Endodermal cell (in vitro differentiated cells): ENCODE data around the gene ALOX12. TPM values are rescaled to one million over a fixed set of nuclear protein-coding genes. Genes with fewer than 3 reads are reported as not detected.

Source experiments
- DNase-seq: peaks from one replicate; pipeline ENCODE4 v3.0.0-alpha.2; 2017
- H3K27ac ChIP-seq: 2 replicates; pipeline ENCODE4 v1.5.1; 2013; ENCODE audit warnings: mild to moderate bottlenecking, low read depth, low read length, moderate library complexity
- H3K27me3 ChIP-seq: 2 replicates; pipeline ENCODE4 v1.6.1; 2013; ENCODE audit warnings: mild to moderate bottlenecking, low read length, moderate library complexity; ENCODE audit not compliant: insufficient read depth, control insufficient read depth, poor library complexity, severe bottlenecking
- H3K36me3 ChIP-seq: 2 replicates; pipeline ENCODE4 v1.7.0; 2013; ENCODE audit warnings: mild to moderate bottlenecking, low read length, moderate library complexity; ENCODE audit not compliant: control insufficient read depth, insufficient read depth
- H3K4me1 ChIP-seq: one replicate; pipeline ENCODE4 v1.7.0; 2013; ENCODE audit warnings: low read length; ENCODE audit not compliant: control insufficient read depth, insufficient read depth
- H3K4me3 ChIP-seq: 2 replicates; pipeline ENCODE4 v1.5.1; 2013; ENCODE audit warnings: mild to moderate bottlenecking, low read length, moderate library complexity
- H3K9ac ChIP-seq: 2 replicates; pipeline ENCODE4 v1.6.1; 2013; ENCODE audit warnings: mild to moderate bottlenecking, low read length, moderate library complexity; ENCODE audit not compliant: poor library complexity, severe bottlenecking; ENCODE audit errors: extremely low read depth
- H3K9me3 ChIP-seq: 2 replicates; pipeline ENCODE4 v1.6.1; 2013; ENCODE audit warnings: mild to moderate bottlenecking, low read length, moderate library complexity; ENCODE audit not compliant: control insufficient read depth
- H3K27ac Mint-ChIP-seq: 2 replicates; pipeline ENCODE4 v1.8.0; 2020; ENCODE audit warnings: mixed read lengths
- H3K27me3 Mint-ChIP-seq: 2 replicates; pipeline ENCODE4 v1.8.0; 2021; ENCODE audit warnings: mild to moderate bottlenecking, mixed read lengths; ENCODE audit not compliant: insufficient read depth
- H3K36me3 Mint-ChIP-seq: 2 replicates; pipeline ENCODE4 v1.8.0; 2020; ENCODE audit warnings: low read depth, mixed read lengths
- H3K4me1 Mint-ChIP-seq: 2 replicates; pipeline ENCODE4 v1.8.0; 2020; ENCODE audit warnings: mixed read lengths
- H3K4me3 Mint-ChIP-seq: 2 replicates; pipeline ENCODE4 v1.8.0; 2020; ENCODE audit warnings: mild to moderate bottlenecking, moderate library complexity, mixed read lengths
- H3K9me3 Mint-ChIP-seq: 2 replicates; pipeline ENCODE4 v1.8.0; 2020; ENCODE audit warnings: mild to moderate bottlenecking, mixed read lengths
- CTCF ChIP-seq: fragments of 200-600 bp; sonication (generic); conservative IDR thresholded peaks from 2 replicates; pipeline ENCODE4 v1.5.0; 2021; ENCODE audit warnings: antibody characterized with exemption, mild to moderate bottlenecking
- WGBS, 2 experiments: methylation state at CpG; one replicate each; pipeline versions ENCODE4 v1.1.5 to v1.1.7; 2013; ENCODE audit warnings: missing lambda C conversion rate in 2 of 2, mixed read lengths in 1 of 2; ENCODE audit not compliant: insufficient coverage in 1 of 2, insufficient read length in 1 of 2; 5-methylcytosine and 5-hydroxymethylcytosine counted together
- total RNA-seq, 2 donors: library from RNA; stranded (reverse); fragmentation: NEBNext Ultra II Directional in 1 of 2; extraction: Animal tissue kit (Norgen Biotek cat#: 25700) in 1 of 2; gene quantifications; 2 replicates in 1 of 2; 3 replicates in 1 of 2; pipeline ENCODE4 v1.2.1, GENCODE V29; 2021

ALOX12 gene
- total RNA-seq, 2 donors from 2014 or later: 0.46 to 0.92 TPM

GRCh38 chr17:7027335-7027734 is 31.5 kb downstream of the ALOX12 start:
- no peak overlapping the region for H3K27ac ChIP-seq
- WGBS, 2 experiments: 89 to 100% methylated on average over 2 to 13 of the region's 13 CpGs
- H3K27me3 ChIP-seq: peaks cover 19% of the 10 kb centered on the region
- Mint-ChIP-seq H3K4me3 (no peak overlapping the region), H3K9me3 (peaks cover 7% of the 10 kb centered on the region), H3K27me3 (peaks cover 28% of the 10 kb centered on the region), H3K27ac (no peak overlapping the region), H3K36me3 (no peaks in the 10 kb centered on the region), H3K4me1 (no peaks in the 10 kb centered on the region)
- peak; percentile 72 for DNase-seq
- no peak overlapping the region for H3K9ac ChIP-seq
- H3K4me1 ChIP-seq: no peaks in the 10 kb centered on the region
- H3K36me3 ChIP-seq: no peaks in the 10 kb centered on the region
- TF ChIP-seq CTCF: no peak
- H3K9me3 ChIP-seq: no peaks in the 10 kb centered on the region
- H3K4me3 ChIP-seq: no peak overlapping the region

GRCh38 chr17:7029096-7029495 is 33.2 kb downstream of the ALOX12 start:
- TF ChIP-seq CTCF: no peak
- Histone ChIP-seq H3K9me3 (no peaks in the 10 kb centered on the region), H3K4me1 (no peaks in the 10 kb centered on the region), H3K36me3 (no peaks in the 10 kb centered on the region), H3K9ac (no peak overlapping the region), H3K4me3 (no peak overlapping the region), H3K27ac (no peak overlapping the region), H3K27me3 (peaks cover 2% of the 10 kb centered on the region)
- Mint-ChIP-seq H3K9me3 (no peaks in the 10 kb centered on the region), H3K27me3 (peaks cover 12% of the 10 kb centered on the region), H3K4me1 (no peaks in the 10 kb centered on the region), H3K4me3 (no peak overlapping the region), H3K27ac (no peak overlapping the region), H3K36me3 (no peaks in the 10 kb centered on the region)
- 91 to 100% methylated on average over 3 of the region's 3 CpGs for whole genome bisulfite sequencing, 2 experiments
- no peak for DNase-seq

- no peak overlapping the region for H3K4me3 ChIP-seq
- H3K9ac ChIP-seq: no peak overlapping the region
- WGBS, 2 experiments: 91% methylated on average over 7 to 8 of the region's 8 CpGs
- DNase-seq: peak; percentile 31
- no peaks in the 10 kb centered on the region for H3K36me3 ChIP-seq
- Mint-ChIP-seq H3K9me3 (no peaks in the 10 kb centered on the region), H3K4me1 (no peaks in the 10 kb centered on the region), H3K27ac (no peak overlapping the region), H3K36me3 (no peaks in the 10 kb centered on the region), H3K27me3 (peaks cover 6% of the 10 kb centered on the region), H3K4me3 (no peak overlapping the region)
- H3K9me3 ChIP-seq: no peaks in the 10 kb centered on the region
- TF ChIP-seq CTCF: no peak
- no peak overlapping the region for H3K27ac ChIP-seq
- no peaks in the 10 kb centered on the region for H3K27me3 ChIP-seq
- H3K4me1 ChIP-seq: no peaks in the 10 kb centered on the region
Measured at GRCh38 chr17:7029659-7030058, 33.8 kb downstream of the ALOX12 start.
